GM23338 (cell line): ENCODE data around the gene ATG4B. TPM values are rescaled to one million over a fixed set of nuclear protein-coding genes. Genes with fewer than 3 reads are reported as not detected.

Experiments used
- ATAC-seq: fragments of 200-7000 bp; cut with Tn5 transposase; 3 replicates; pipeline ENCODE4 v1.9.1; 2020
- DNase-seq: peaks from one replicate; pipeline ENCODE4 v3.0.0-alpha.2; 2015; ENCODE audit warnings: low spot score
- H2AFZ ChIP-seq: fragments of 200-600 bp; sonication (generic); 2 replicates; pipeline ENCODE4 v1.8.0; 2016; ENCODE audit warnings: antibody characterized with exemption, mild to moderate bottlenecking, moderate library complexity
- H3F3A ChIP-seq: fragments of 200-600 bp; sonication (generic); replicated peaks from 2 replicates; pipeline ENCODE4 v1.8.0; 2017; ENCODE audit warnings: antibody characterized with exemption, mixed run types, low read depth
- H3K27ac ChIP-seq: fragments of 200-600 bp; sonication (generic); 2 replicates; pipeline ENCODE4 v1.6.1; 2016; ENCODE audit warnings: low read depth
- H3K27me3 ChIP-seq: fragments of 200-600 bp; sonication (generic); 2 replicates; pipeline ENCODE4 v1.8.0; 2016; ENCODE audit warnings: mild to moderate bottlenecking, mixed run types, moderate library complexity; ENCODE audit not compliant: insufficient read depth
- H3K36me3 ChIP-seq: fragments of 200-600 bp; sonication (generic); 2 replicates; pipeline ENCODE4 v1.8.0; 2016; ENCODE audit warnings: mild to moderate bottlenecking; ENCODE audit not compliant: insufficient read depth
- H3K4me1 ChIP-seq: fragments of 200-600 bp; sonication (generic); 2 replicates; pipeline ENCODE4 v1.8.0; 2016; ENCODE audit warnings: mild to moderate bottlenecking, moderate library complexity; ENCODE audit not compliant: insufficient read depth
- H3K4me2 ChIP-seq: fragments of 200-600 bp; sonication (generic); 2 replicates; pipeline ENCODE4 v1.7.1; 2017; ENCODE audit warnings: mixed run types
- H3K4me3 ChIP-seq: fragments of 200-600 bp; sonication (generic); 2 replicates; pipeline ENCODE4 v1.6.1; 2016; ENCODE audit warnings: mixed run types
- H3K79me2 ChIP-seq: fragments of 200-600 bp; sonication (generic); replicated peaks from 2 replicates; pipeline ENCODE4 v1.8.0; 2017; ENCODE audit warnings: mild to moderate bottlenecking; ENCODE audit not compliant: insufficient read depth
- H3K9me2 ChIP-seq: fragments of 200-600 bp; sonication (generic); 2 replicates; pipeline ENCODE4 v1.8.0; 2017; ENCODE audit not compliant: insufficient read depth
- H4K20me1 ChIP-seq: fragments of 200-600 bp; sonication (generic); replicated peaks from 2 replicates; pipeline ENCODE4 v1.8.0; 2017; ENCODE audit warnings: mild to moderate bottlenecking; ENCODE audit not compliant: insufficient read depth
- H3K27ac Mint-ChIP-seq: 2 replicates; pipeline ENCODE4 v1.8.0; 2020; ENCODE audit warnings: inconsistent platforms, mild to moderate bottlenecking, moderate library complexity, mixed read lengths
- H3K27me3 Mint-ChIP-seq: 3 replicates; pipeline ENCODE4 v1.8.0; 2022; ENCODE audit warnings: low read depth, mild to moderate bottlenecking, moderate library complexity, mixed read lengths, inconsistent platforms; ENCODE audit not compliant: insufficient read depth, poor library complexity
- H3K36me3 Mint-ChIP-seq: 3 replicates; pipeline ENCODE4 v1.8.0; 2021; ENCODE audit warnings: low read depth, mild to moderate bottlenecking, inconsistent platforms, moderate library complexity, mixed read lengths
- H3K4me1 Mint-ChIP-seq: 3 replicates; pipeline ENCODE4 v1.8.0; 2020; ENCODE audit warnings: mild to moderate bottlenecking, inconsistent platforms, mixed read lengths
- H3K4me3 Mint-ChIP-seq: 3 replicates; pipeline ENCODE4 v1.8.0; 2021; ENCODE audit warnings: moderate library complexity, mild to moderate bottlenecking, inconsistent platforms, mixed read lengths
- H3K9me3 Mint-ChIP-seq: 3 replicates; pipeline ENCODE4 v1.8.0; 2020; ENCODE audit warnings: moderate library complexity, mild to moderate bottlenecking, inconsistent platforms, mixed read lengths
- CTCF ChIP-seq, 2 experiments: fragments of 200-600 bp in 1 of 2; sonication (generic) in 1 of 2; conservative IDR thresholded peaks; 2 replicates each; pipeline versions ENCODE4 v1.5.1 to v1.6.1; 2016 to 2017; ENCODE audit warnings: antibody characterized with exemption in 2 of 2, low read depth in 2 of 2, mild to moderate bottlenecking in 2 of 2, moderate library complexity in 1 of 2
- ETS1 ChIP-seq: IDR thresholded peaks from 2 replicates; pipeline ENCODE4 v1.6.1; 2016; ENCODE audit warnings: antibody characterized with exemption
- EZH2 ChIP-seq: fragments of 200-600 bp; sonication (generic); IDR thresholded peaks from one replicate; pipeline ENCODE4 v1.8.0; 2017; ENCODE audit warnings: antibody characterized with exemption, mild to moderate bottlenecking, low read depth; ENCODE audit not compliant: unreplicated experiment
- EZH2phosphoT487 ChIP-seq: fragments of 200-600 bp; sonication (generic); IDR thresholded peaks from one replicate; pipeline ENCODE4 v1.8.1; 2018; ENCODE audit warnings: antibody characterized with exemption; ENCODE audit not compliant: unreplicated experiment
- POLR2AphosphoS5 ChIP-seq: IDR thresholded peaks from 2 replicates; pipeline ENCODE4 v1.6.1; 2016; ENCODE audit warnings: antibody characterized with exemption, low read depth
- REST ChIP-seq: IDR thresholded peaks from one replicate; pipeline ENCODE4 v1.6.1; 2018; ENCODE audit warnings: antibody characterized with exemption; ENCODE audit not compliant: unreplicated experiment
- ZNF114 ChIP-seq: fragments of 250-450 bp; sonication (Bioruptor Pico); IDR thresholded peaks from 2 replicates; pipeline ENCODE4 v1.5.0; 2020; ENCODE audit warnings: mild to moderate bottlenecking, moderate library complexity
- ZNF462 ChIP-seq: fragments of 250-450 bp; sonication (Bioruptor Pico); IDR thresholded peaks from 2 replicates; pipeline ENCODE4 v1.5.0; 2020; ENCODE audit warnings: mild to moderate bottlenecking, moderate library complexity
- polyA plus RNA-seq: library from polyadenylated mRNA; unstranded; fragments of >200 nt; fragmentation: Nextera tagmentation; extraction: Ambion mirVana; gene quantifications from 2 replicates; pipeline ENCODE4 v1.2.1, GENCODE V29; 2016
- total RNA-seq: library from RNA; depleted of rRNA; stranded (reverse); fragments of >200 nt; shearing (Covaris generic); gene quantifications from 2 replicates; pipeline ENCODE4 v1.2.3, GENCODE V29; 2014

ATG4B gene
- total and polyA plus RNA-seq, 2 experiments from 2014 or later = 102 to 104 TPM

GRCh38 chr2:241597561-241597960, 39.9 kb upstream of the ATG4B start (continued):
- TF ChIP-seq ZNF462 (CRISPR knock-in tag) = no peak
- TF ChIP-seq ETS1 = no peak

- no peaks in the 10 kb centered on the region for H3K4me1 ChIP-seq
- DNase-seq (no peak), ATAC-seq (no peak)
- H3F3A ChIP-seq = no peaks in the 10 kb centered on the region
- Mint-ChIP-seq H3K36me3 (peaks cover 38% of the 10 kb centered on the region), H3K4me1 (no peaks in the 10 kb centered on the region), H3K27me3 (peaks cover 5% of the 10 kb centered on the region), H3K9me3 (no peaks in the 10 kb centered on the region), H3K27ac (no peak overlapping the region), H3K4me3 (no peak overlapping the region)
- H3K4me2 ChIP-seq = no peak overlapping the region
- TF ChIP-seq EZH2 = no peak
- no peak for TF ChIP-seq EZH2phosphoT487
- no peak for TF ChIP-seq ETS1
- TF ChIP-seq CTCF (conservative IDR thresholded peaks at IDR 0.05; ENCODE audit: low read depth in 2 of 2) = no peak
- no peak for TF ChIP-seq ZNF114 (CRISPR knock-in tag)
- no peak for TF ChIP-seq POLR2AphosphoS5
- TF ChIP-seq REST = no peak
- H3K36me3 ChIP-seq = peaks cover 7% of the 10 kb centered on the region
- no peak overlapping the region for H2AFZ ChIP-seq
- H3K27ac ChIP-seq = no peak overlapping the region
- no peaks in the 10 kb centered on the region for H3K27me3 ChIP-seq
- no peaks in the 10 kb centered on the region; the same call in 1 of the 2 replicates for H4K20me1 ChIP-seq
- no peak overlapping the region for H3K4me3 ChIP-seq
- 0 out of 2 replicates have a peak, but pooled peaks cover 3% of the 10 kb centered on the region for H3K79me2 ChIP-seq
- no peaks in the 10 kb centered on the region for H3K9me2 ChIP-seq
Measured at GRCh38 chr2:241598061-241598460, 39.4 kb upstream of the ATG4B start.
